HepG2 (cell line): Measurements from ENCODE around the gene PMM2. TPM values are rescaled to one million over a fixed set of nuclear protein-coding genes. Genes with fewer than 3 reads are reported as not detected.
A peak's percentile ranks its signal among the peaks of the same experiment; 100 is the strongest.

Source experiments
- AGO2 ChIP-seq: fragments of 200-400 bp; formaldehyde crosslinking; optimal IDR thresholded peaks from 2 replicates; pipeline ENCODE3; 2017; ENCODE audit warnings: mild to moderate bottlenecking, low read depth, low read length, moderate library complexity
- BRD4 ChIP-seq: sonication (generic); formaldehyde crosslinking; IDR thresholded peaks from 2 replicates; pipeline ENCODE4 v1.4.0; 2020; ENCODE audit warnings: missing genetic modification reagents
- FOXP1 ChIP-seq, 2 experiments: fragments of 450-650 bp in 1 of 2; IDR thresholded peaks; 2 replicates each; pipeline ENCODE4 v1.6.1; 2017 to 2018; ENCODE audit warnings: antibody characterized with exemption in 1 of 2
- GZF1 ChIP-seq: sonication (generic); formaldehyde crosslinking; IDR thresholded peaks from 2 replicates; pipeline ENCODE4 v1.5.1; 2020; ENCODE audit warnings: mild to moderate bottlenecking, missing genetic modification reagents
- MEF2D ChIP-seq: sonication (generic); formaldehyde crosslinking; IDR thresholded peaks from 2 replicates; pipeline ENCODE4 v1.5.1; 2020; ENCODE audit warnings: mild to moderate bottlenecking, missing genetic modification reagents
- MEIS2 ChIP-seq: sonication (generic); formaldehyde crosslinking; IDR thresholded peaks from 2 replicates; pipeline ENCODE4 v1.9.0; 2021; ENCODE audit warnings: mild to moderate bottlenecking, missing genetic modification reagents
- MTA1 ChIP-seq: sonication (generic); formaldehyde crosslinking; IDR thresholded peaks from 2 replicates; pipeline ENCODE4 v1.4.0; 2020; ENCODE audit warnings: missing genetic modification reagents, mild to moderate bottlenecking, borderline replicate concordance
- PTBP1 ChIP-seq: fragments of 200-400 bp; formaldehyde crosslinking; IDR thresholded peaks from 2 replicates; pipeline ENCODE4 v1.6.1; 2018; ENCODE audit warnings: low read length, low read depth; ENCODE audit not compliant: poor library complexity, severe bottlenecking
- RARG ChIP-seq: sonication (generic); formaldehyde crosslinking; IDR thresholded peaks from 2 replicates; pipeline ENCODE4 v1.4.0; 2020; ENCODE audit warnings: low read depth, mild to moderate bottlenecking, missing genetic modification reagents
- SETDB1 ChIP-seq: sonication (generic); formaldehyde crosslinking; IDR thresholded peaks from 2 replicates; pipeline ENCODE4 v1.5.1; 2020; ENCODE audit warnings: missing genetic modification reagents, mild to moderate bottlenecking, borderline replicate concordance
- SP1 ChIP-seq, 2 experiments: fragments of 450-650 bp in 1 of 2; sonication (generic) in 1 of 2; formaldehyde crosslinking in 1 of 2; IDR thresholded peaks; 2 replicates each; pipeline versions ENCODE4 v1.4.0 to v1.6.1; 2016 to 2020; ENCODE audit warnings: missing genetic modification reagents in 1 of 2
- SPEN ChIP-seq: sonication (generic); formaldehyde crosslinking; IDR thresholded peaks from 2 replicates; pipeline ENCODE4 v1.5.1; 2020; ENCODE audit warnings: low read depth, mild to moderate bottlenecking, missing genetic modification reagents
- ZFP62 ChIP-seq: sonication (generic); formaldehyde crosslinking; IDR thresholded peaks from 2 replicates; pipeline ENCODE4 v1.4.0; 2020; ENCODE audit warnings: missing genetic modification reagents
- ZMAT3 ChIP-seq: sonication (generic); formaldehyde crosslinking; conservative IDR thresholded peaks from 2 replicates; pipeline ENCODE4 v1.7.0; 2021; ENCODE audit warnings: missing genetic modification reagents
- ZNF274 ChIP-seq: sonication (generic); formaldehyde crosslinking; IDR thresholded peaks from 2 replicates; pipeline ENCODE4 v1.5.1; 2020; ENCODE audit warnings: mild to moderate bottlenecking, missing genetic modification reagents
- ZNF335 ChIP-seq: sonication (generic); formaldehyde crosslinking; IDR thresholded peaks from 2 replicates; pipeline ENCODE4 v1.4.0; 2020; ENCODE audit warnings: missing genetic modification reagents
- ZNF747 ChIP-seq: sonication (generic); formaldehyde crosslinking; IDR thresholded peaks from 2 replicates; pipeline ENCODE4 v1.8.1; 2023; ENCODE audit warnings: missing genetic modification reagents, mild to moderate bottlenecking, borderline replicate concordance
- ZNF776 ChIP-seq: sonication (generic); formaldehyde crosslinking; IDR thresholded peaks from 2 replicates; pipeline ENCODE4 v1.4.0; 2020; ENCODE audit warnings: mild to moderate bottlenecking, missing genetic modification reagents
- ZNF891 ChIP-seq: sonication (generic); formaldehyde crosslinking; IDR thresholded peaks from 2 replicates; pipeline ENCODE4 v1.5.0; 2020; ENCODE audit warnings: mild to moderate bottlenecking, missing genetic modification reagents
- polyA plus RNA-seq, 8 experiments: library from polyadenylated mRNA; depleted of rRNA in 3 of 8; stranded (reverse) in 7 of 8; unstranded in 1 of 8; fragments of >200 nt; fragmentation: Illumina TruSeq in 4 of 8; extraction: Trizol in 4 of 8; gene quantifications; 2 replicates each; pipeline versions ENCODE4 v1.2.1 to v1.2.3, GENCODE V29; 2011 to 2016; ENCODE audit warnings: low read depth in 4 of 8, missing spikeins in 1 of 8, mixed read lengths in 1 of 8; ENCODE audit not compliant: insufficient read depth in 1 of 8
- total RNA-seq, 5 experiments: library from RNA; depleted of rRNA; stranded (reverse); fragments of >200 nt; fragmentation: Illumina TruSeq; extraction: Trizol; gene quantifications; 2 replicates each; pipeline ENCODE4 v1.2.3, GENCODE V29; 2016; ENCODE audit warnings: low read depth in 1 of 5

Gene PMM2
- total and polyA plus RNA-seq, 2 of the 13 experiments (the other 11 are each of a cell fraction or from before 2014, with no cell fraction given): 52.2 to 93.7 TPM

GRCh38 chr16:8858994-8859912 is 61.6 kb downstream of the PMM2 start (continued):
- peak; percentile 25; the same call in 1 of the 2 replicates for TF ChIP-seq ZMAT3
- peak; percentile 33; the same call in 1 of the 2 replicates for TF ChIP-seq ZNF776
- 0 out of 2 replicates have a peak, but pooled peaks have one; percentile 54 for TF ChIP-seq ZNF274 (CRISPR knock-in tag)
- TF ChIP-seq PTBP1: peak; percentile 84
- TF ChIP-seq SETDB1 (CRISPR knock-in tag): no peak
- TF ChIP-seq FOXP1 (IDR thresholded peaks at IDR 0.05): no peak
- no peak for TF ChIP-seq FOXP1 (CRISPR knock-in tag; IDR thresholded peaks at IDR 0.05)
- TF ChIP-seq ZNF891 (CRISPR knock-in tag): no peak
- TF ChIP-seq MEF2D (CRISPR knock-in tag): no peak
- no peak for TF ChIP-seq RARG (CRISPR knock-in tag)
- no peak for TF ChIP-seq BRD4
- no peak for TF ChIP-seq MTA1 (CRISPR knock-in tag)
- no peak for TF ChIP-seq SPEN
- no peak for TF ChIP-seq GZF1
- no peak for TF ChIP-seq ZNF335 (CRISPR knock-in tag)
- peak; percentile 90 for TF ChIP-seq AGO2
- TF ChIP-seq ZNF747: no peak
- TF ChIP-seq MEIS2 (CRISPR knock-in tag): no peak
- TF ChIP-seq ZFP62: peak; percentile 22; the same call in 1 of the 2 replicates
- no peak for TF ChIP-seq SP1 (IDR thresholded peaks at IDR 0.05)
- no peak for TF ChIP-seq SP1 (CRISPR knock-in tag; IDR thresholded peaks at IDR 0.05)
- TF ChIP-seq, all 625 proteins: peak for 28
